IMR-90 (cell line): ENCODE data around the gene ANKRD44. TPM values are rescaled to one million over a fixed set of nuclear protein-coding genes. Genes with fewer than 3 reads are reported as not detected.

Source experiments
- ATAC-seq: fragments of 200-7000 bp; cut with Tn5 transposase; 2 replicates; pipeline ENCODE4 v1.9.1; 2020; ENCODE audit warnings: low read depth, mild to moderate bottlenecking, moderate library complexity
- BruUV-seq: library from RNA; stranded (reverse); fragments of 400-500 nt; replicated peaks from 2 replicates; lab custom pipeline; 2021; lab: Mats Ljungman, UMichigan
- CTCF ChIA-PET: fragments of 300-600 bp; formaldehyde crosslinking; extraction: SDS; loops from one replicate; lab custom pipeline; 2021; ENCODE audit warnings: antibody characterized with exemption; lab: Yijun Ruan, JAX
- POLR2A ChIA-PET: fragments of 300-600 bp; sonication (Branson Sonifier 250); formaldehyde crosslinking; loops from one replicate; lab custom pipeline; 2022; ENCODE audit warnings: antibody characterized with exemption; ENCODE audit not compliant: unreplicated experiment; lab: Charles Lee
- DNase-seq: peaks from one replicate; pipeline ENCODE4 v3.0.0; 2013
- H2AFZ ChIP-seq: replicated peaks from 2 replicates; pipeline ENCODE3; 2013; ENCODE audit warnings: low read length, mild to moderate bottlenecking; ENCODE audit not compliant: poor library complexity
- H2AK5ac ChIP-seq: 2 replicates; pipeline ENCODE4 v1.6.1; 2013; ENCODE audit warnings: low read depth, low read length, inconsistent platforms
- H2AK9ac ChIP-seq: replicated peaks from 2 replicates; pipeline ENCODE3; 2013; ENCODE audit warnings: mild to moderate bottlenecking, low read depth, low read length, moderate library complexity; ENCODE audit not compliant: poor library complexity
- H2BK120ac ChIP-seq: 2 replicates; pipeline ENCODE4 v1.6.1; 2013; ENCODE audit warnings: low read depth, low read length, inconsistent platforms
- H2BK15ac ChIP-seq: 3 replicates; pipeline ENCODE4 v1.6.1; 2013; ENCODE audit warnings: low read depth, low read length, inconsistent platforms
- H2BK20ac ChIP-seq: 2 replicates; pipeline ENCODE4 v1.6.1; 2013; ENCODE audit warnings: low read depth, mild to moderate bottlenecking, inconsistent platforms, low read length, moderate library complexity
- H2BK5ac ChIP-seq: 2 replicates; pipeline ENCODE4 v1.6.1; 2013; ENCODE audit warnings: mild to moderate bottlenecking, low read depth, low read length, inconsistent platforms; ENCODE audit not compliant: poor library complexity, severe bottlenecking
- H3K14ac ChIP-seq: replicated peaks from 2 replicates; pipeline ENCODE4 v1.6.1; 2013; ENCODE audit warnings: low read depth, low read length, inconsistent platforms
- H3K18ac ChIP-seq: 2 replicates; pipeline ENCODE4 v1.6.1; 2013; ENCODE audit warnings: low read depth, low read length, control low read depth
- H3K23ac ChIP-seq: 2 replicates; pipeline ENCODE4 v1.6.1; 2013; ENCODE audit warnings: low read depth, low read length, inconsistent platforms
- H3K27ac ChIP-seq: 2 replicates; pipeline ENCODE4 v1.5.1; 2013; ENCODE audit warnings: mild to moderate bottlenecking, control low read depth, low read length; ENCODE audit not compliant: insufficient read depth
- H3K27me3 ChIP-seq: 2 replicates; pipeline ENCODE4 v1.6.1; 2013; ENCODE audit warnings: low read length; ENCODE audit not compliant: control insufficient read depth, insufficient read depth
- H3K36me3 ChIP-seq: 2 replicates; pipeline ENCODE4 v1.6.1; 2013; ENCODE audit warnings: low read length, mixed read lengths; ENCODE audit not compliant: control insufficient read depth, insufficient read depth
- H3K4ac ChIP-seq: 2 replicates; pipeline ENCODE4 v1.6.1; 2013; ENCODE audit warnings: low read depth, low read length, inconsistent platforms
- H3K4me1 ChIP-seq: 2 replicates; pipeline ENCODE4 v1.6.1; 2013; ENCODE audit warnings: low read length, mixed read lengths; ENCODE audit not compliant: control insufficient read depth, insufficient read depth
- H3K4me2 ChIP-seq: 2 replicates; pipeline ENCODE4 v1.6.1; 2013; ENCODE audit warnings: low read depth, mild to moderate bottlenecking, control low read depth, low read length, moderate library complexity
- H3K4me3 ChIP-seq: 2 replicates; pipeline ENCODE4 v1.5.1; 2013; ENCODE audit warnings: low read depth, mild to moderate bottlenecking, control low read depth, low read length, moderate library complexity; ENCODE audit not compliant: insufficient read depth
- H3K56ac ChIP-seq: 2 replicates; pipeline ENCODE4 v1.6.1; 2013; ENCODE audit warnings: low read length, inconsistent platforms; ENCODE audit not compliant: insufficient read depth; ENCODE audit errors: extremely low read depth
- H3K79me1 ChIP-seq, 2 experiments: 2 replicates each; pipeline ENCODE4 v1.6.1; 2013; ENCODE audit warnings: low read length in 2 of 2, inconsistent platforms in 1 of 2, low read depth in 1 of 2
- H3K9ac ChIP-seq: 2 replicates; pipeline ENCODE4 v1.6.1; 2013; ENCODE audit warnings: low read depth, low read length, control low read depth
- H3K9me1 ChIP-seq: 2 replicates; pipeline ENCODE4 v1.6.1; 2013; ENCODE audit warnings: low read length, inconsistent platforms; ENCODE audit not compliant: insufficient read depth
- H3K9me3 ChIP-seq: 2 replicates; pipeline ENCODE4 v1.6.1; 2013; ENCODE audit warnings: low read length; ENCODE audit not compliant: control insufficient read depth, insufficient read depth
- H4K20me1 ChIP-seq: 2 replicates; pipeline ENCODE4 v1.6.1; 2013; ENCODE audit warnings: low read length, inconsistent platforms; ENCODE audit not compliant: insufficient read depth
- H4K5ac ChIP-seq: 2 replicates; pipeline ENCODE4 v1.6.1; 2013; ENCODE audit warnings: mild to moderate bottlenecking, low read depth, low read length, control low read depth
- H4K8ac ChIP-seq, 2 experiments: 2 replicates each; pipeline ENCODE4 v1.6.1; 2013; ENCODE audit warnings: low read depth in 2 of 2, low read length in 2 of 2, control low read depth in 1 of 2, inconsistent platforms in 1 of 2
- H4K91ac ChIP-seq: 2 replicates; pipeline ENCODE4 v1.6.1; 2013; ENCODE audit warnings: low read depth, low read length, inconsistent platforms; ENCODE audit not compliant: insufficient read depth
- BHLHE40 ChIP-seq: fragments of 150-350 bp; IDR thresholded peaks from 2 replicates; pipeline ENCODE4 v1.6.1; 2016; ENCODE audit warnings: mild to moderate bottlenecking, low read depth, low read length
- CEBPB ChIP-seq: IDR thresholded peaks from 2 replicates; pipeline ENCODE4 v1.6.1; 2012; ENCODE audit warnings: low read depth, low read length, improper control_type of control experiment
- FOS ChIP-seq: fragments of 150-350 bp; IDR thresholded peaks from 2 replicates; pipeline ENCODE4 v1.6.1; 2016; ENCODE audit warnings: low read depth, low read length
- MAFK ChIP-seq: IDR thresholded peaks from 2 replicates; pipeline ENCODE4 v1.6.1; 2012; ENCODE audit warnings: low read depth, low read length, improper control_type of control experiment
- MAZ ChIP-seq: IDR thresholded peaks from 2 replicates; pipeline ENCODE4 v1.6.1; 2012; ENCODE audit warnings: low read depth, mild to moderate bottlenecking, low read length, improper control_type of control experiment, moderate library complexity, borderline replicate concordance
- MXI1 ChIP-seq: IDR thresholded peaks from 2 replicates; pipeline ENCODE4 v1.6.1; 2012; ENCODE audit warnings: low read depth, mild to moderate bottlenecking, low read length, moderate library complexity, borderline replicate concordance
- NFE2L2 ChIP-seq: fragments of 150-350 bp; IDR thresholded peaks from 2 replicates; pipeline ENCODE4 v1.6.1; 2016; ENCODE audit warnings: low read depth, mild to moderate bottlenecking, low read length
- RFX5 ChIP-seq: IDR thresholded peaks from 2 replicates; pipeline ENCODE4 v1.8.0; 2012; ENCODE audit warnings: low read depth, mild to moderate bottlenecking, low read length, moderate library complexity
- SMC3 ChIP-seq: fragments of 150-350 bp; IDR thresholded peaks from 2 replicates; pipeline ENCODE4 v1.6.1; 2016; ENCODE audit warnings: low read depth, mild to moderate bottlenecking, antibody characterized with exemption, low read length, moderate library complexity
- WGBS, 2 experiments: methylation state at CpG; one replicate each; pipeline versions ENCODE4 v1.1.5 to v1.1.7; 2013; ENCODE audit warnings: missing lambda C conversion rate in 2 of 2; ENCODE audit not compliant: insufficient read length in 1 of 2; ENCODE audit errors: extremely low coverage in 2 of 2; 5-methylcytosine and 5-hydroxymethylcytosine counted together
- dilution Hi-C: fragments of 300-500 bp; cut with HindIII; formaldehyde crosslinking; loops from one replicate; pipeline ENCODE4 v1.14.3; 2018; ENCODE audit warnings: low sequenced_read_pairs; ENCODE audit not compliant: unreplicated experiment
- in situ Hi-C: fragments of 300-500 bp; cut with MboI; formaldehyde crosslinking; loops from 3 replicates; pipeline ENCODE4 v1.14.3; 2019; ENCODE audit warnings: low sequenced_read_pairs, inconsistent platforms, mixed read lengths
- intact Hi-C: fragments of 100-400 bp; cut with micrococcal nuclease; formaldehyde crosslinking; loops from 2 replicates; pipeline ENCODE4 v1.10.0; 2022
- polyA plus RNA-seq, 3 experiments: library from polyadenylated mRNA; depleted of rRNA; stranded (reverse); fragments of >200 nt; gene quantifications; 2 replicates each; pipeline ENCODE4 v1.2.3, GENCODE V29; 2012; ENCODE audit warnings: low replicate concordance in 1 of 3
- total RNA-seq: library from RNA; depleted of rRNA; stranded (reverse); fragments of >200 nt; gene quantifications from 2 replicates; pipeline ENCODE4 v1.2.3, GENCODE V29; 2012
- TF ChIP-seq, protein P1 (sequence below): fragments of 150-350 bp; IDR thresholded peaks from 2 replicates; pipeline ENCODE4 v1.6.1; 2016; ENCODE audit warnings: low read depth, mild to moderate bottlenecking, low read length, moderate library complexity, borderline replicate concordance
- TF ChIP-seq, protein P2 (sequence below): fragments of 150-350 bp; IDR thresholded peaks from 2 replicates; pipeline ENCODE4 v1.6.1; 2017; ENCODE audit warnings: mild to moderate bottlenecking, antibody characterized with exemption, low read length, low read depth
- TF ChIP-seq, protein P3 (sequence below): conservative IDR thresholded peaks from 2 replicates; pipeline ENCODE4 v1.5.1; 2012; ENCODE audit warnings: mild to moderate bottlenecking, low read depth, low read length, improper control_type of control experiment

Gene ANKRD44
- total and polyA plus RNA-seq, 2 of the 4 experiments (the other 2 are of a cell fraction) = 5.2 to 15.6 TPM

DNA sequence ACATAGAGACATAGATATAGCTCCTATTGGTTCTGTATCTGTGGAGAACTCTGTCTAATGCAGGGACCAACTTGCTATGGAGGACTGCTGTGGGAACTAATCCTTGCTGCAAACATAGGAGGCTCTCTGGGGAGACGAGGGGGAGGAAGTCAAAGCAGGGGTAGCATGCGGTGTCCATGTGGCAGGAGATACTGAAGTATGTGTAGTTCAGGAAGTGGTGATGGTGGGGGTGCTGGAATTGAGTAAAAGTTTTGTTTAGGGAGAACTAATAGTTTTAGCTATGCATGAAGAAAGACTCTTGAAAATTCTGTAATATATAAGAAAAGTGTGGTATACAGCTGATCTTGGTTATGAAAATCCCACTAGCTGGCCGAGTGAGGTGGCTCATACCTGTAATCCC is 62.0 kb downstream of the ANKRD44 start (continued):
- TF ChIP-seq, protein P1, sequence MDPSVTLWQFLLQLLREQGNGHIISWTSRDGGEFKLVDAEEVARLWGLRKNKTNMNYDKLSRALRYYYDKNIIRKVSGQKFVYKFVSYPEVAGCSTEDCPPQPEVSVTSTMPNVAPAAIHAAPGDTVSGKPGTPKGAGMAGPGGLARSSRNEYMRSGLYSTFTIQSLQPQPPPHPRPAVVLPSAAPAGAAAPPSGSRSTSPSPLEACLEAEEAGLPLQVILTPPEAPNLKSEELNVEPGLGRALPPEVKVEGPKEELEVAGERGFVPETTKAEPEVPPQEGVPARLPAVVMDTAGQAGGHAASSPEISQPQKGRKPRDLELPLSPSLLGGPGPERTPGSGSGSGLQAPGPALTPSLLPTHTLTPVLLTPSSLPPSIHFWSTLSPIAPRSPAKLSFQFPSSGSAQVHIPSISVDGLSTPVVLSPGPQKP = no peak
- TF ChIP-seq NFE2L2 (no peak), FOS (no peak), BHLHE40 (no peak)

DNA sequence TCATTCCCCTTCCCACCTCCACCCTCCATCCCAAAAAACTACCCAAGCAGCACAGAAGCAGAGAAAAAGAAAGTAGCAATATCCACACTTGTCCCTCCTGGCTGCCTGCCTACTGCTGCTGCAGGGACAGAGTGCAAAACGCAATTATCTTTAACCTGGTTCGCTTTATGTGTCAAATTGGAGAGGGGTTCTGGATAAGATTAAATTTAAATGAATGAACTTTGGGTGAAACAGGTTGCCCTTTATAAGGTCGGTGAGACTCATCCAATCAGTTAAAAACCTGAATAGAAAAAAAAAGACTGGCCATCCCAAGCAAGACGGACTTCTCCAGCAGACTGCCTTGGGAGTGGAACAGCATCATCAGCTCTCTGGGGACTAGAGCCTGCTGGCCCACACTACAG is 62.6 kb downstream of the ANKRD44 start:
- Histone ChIP-seq H4K91ac (no peak overlapping the region), H3K4me3 (no peak overlapping the region), H3K4ac (no peak overlapping the region), H2BK5ac (no peak overlapping the region), H3K9ac (no peak overlapping the region), H2BK20ac (no peak overlapping the region), H3K4me2 (no peak overlapping the region), H4K20me1 (no peaks in the 10 kb centered on the region), H3K27me3 (no peaks in the 10 kb centered on the region), H2AK5ac (no peak overlapping the region), H2AFZ (no peak overlapping the region), H2AK9ac (no peak overlapping the region), H3K18ac (no peak overlapping the region), H2BK120ac (no peak overlapping the region), H3K14ac (no peak overlapping the region), H3K36me3 (no peaks in the 10 kb centered on the region), H2BK15ac (no peak overlapping the region), H3K9me1 (no peaks in the 10 kb centered on the region; the same call in 1 of the 2 replicates), H3K56ac (no peak overlapping the region), H3K79me1 (0 out of 4 replicates have a peak, but pooled peaks cover 0 to 3% of the 10 kb centered on the region in 2 experiments), H4K5ac (no peak overlapping the region), H4K8ac (no peak overlapping the region), H3K4me1 (peaks cover 2% of the 10 kb centered on the region; the same call in 1 of the 2 replicates), H3K23ac (no peak overlapping the region), H3K9me3 (no peaks in the 10 kb centered on the region), H3K27ac (no peak overlapping the region)
- ChIA-PET POLR2A (no interaction called here), CTCF (no interaction called here)
- intact Hi-C loops (no loop called here), in situ Hi-C loops (no loop called here), dilution Hi-C loops (no loop called here)
- no TSS peak for BruUV-seq
- DNase-seq (no peak), ATAC-seq (no peak)
- 80% methylated on average over 1 of the region's 4 CpGs; no CpG with 5 or more reads in 1 of the 2 experiments for WGBS, 2 experiments
- TF ChIP-seq SMC3 = no peak
- TF ChIP-seq, protein P2, sequence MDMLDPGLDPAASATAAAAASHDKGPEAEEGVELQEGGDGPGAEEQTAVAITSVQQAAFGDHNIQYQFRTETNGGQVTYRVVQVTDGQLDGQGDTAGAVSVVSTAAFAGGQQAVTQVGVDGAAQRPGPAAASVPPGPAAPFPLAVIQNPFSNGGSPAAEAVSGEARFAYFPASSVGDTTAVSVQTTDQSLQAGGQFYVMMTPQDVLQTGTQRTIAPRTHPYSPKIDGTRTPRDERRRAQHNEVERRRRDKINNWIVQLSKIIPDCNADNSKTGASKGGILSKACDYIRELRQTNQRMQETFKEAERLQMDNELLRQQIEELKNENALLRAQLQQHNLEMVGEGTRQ = no peak
- no peak for TF ChIP-seq NFE2L2
- TF ChIP-seq, protein P1 = no peak
- TF ChIP-seq MAFK = no peak
- TF ChIP-seq MXI1 = no peak
- TF ChIP-seq, protein P3, sequence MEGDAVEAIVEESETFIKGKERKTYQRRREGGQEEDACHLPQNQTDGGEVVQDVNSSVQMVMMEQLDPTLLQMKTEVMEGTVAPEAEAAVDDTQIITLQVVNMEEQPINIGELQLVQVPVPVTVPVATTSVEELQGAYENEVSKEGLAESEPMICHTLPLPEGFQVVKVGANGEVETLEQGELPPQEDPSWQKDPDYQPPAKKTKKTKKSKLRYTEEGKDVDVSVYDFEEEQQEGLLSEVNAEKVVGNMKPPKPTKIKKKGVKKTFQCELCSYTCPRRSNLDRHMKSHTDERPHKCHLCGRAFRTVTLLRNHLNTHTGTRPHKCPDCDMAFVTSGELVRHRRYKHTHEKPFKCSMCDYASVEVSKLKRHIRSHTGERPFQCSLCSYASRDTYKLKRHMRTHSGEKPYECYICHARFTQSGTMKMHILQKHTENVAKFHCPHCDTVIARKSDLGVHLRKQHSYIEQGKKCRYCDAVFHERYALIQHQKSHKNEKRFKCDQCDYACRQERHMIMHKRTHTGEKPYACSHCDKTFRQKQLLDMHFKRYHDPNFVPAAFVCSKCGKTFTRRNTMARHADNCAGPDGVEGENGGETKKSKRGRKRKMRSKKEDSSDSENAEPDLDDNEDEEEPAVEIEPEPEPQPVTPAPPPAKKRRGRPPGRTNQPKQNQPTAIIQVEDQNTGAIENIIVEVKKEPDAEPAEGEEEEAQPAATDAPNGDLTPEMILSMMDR = no peak
- no peak for TF ChIP-seq CEBPB
- no peak for TF ChIP-seq MAZ
- TF ChIP-seq RFX5 = no peak
